IPS DF 4.7 (cell line): Measurements from ENCODE around the gene NRG2.

Source experiments
- DNase-seq: peaks from one replicate; pipeline ENCODE4 v3.0.0-alpha.2; 2013; ENCODE audit warnings: low spot score; ENCODE audit errors: extremely low read depth

Gene NRG2

DNA sequence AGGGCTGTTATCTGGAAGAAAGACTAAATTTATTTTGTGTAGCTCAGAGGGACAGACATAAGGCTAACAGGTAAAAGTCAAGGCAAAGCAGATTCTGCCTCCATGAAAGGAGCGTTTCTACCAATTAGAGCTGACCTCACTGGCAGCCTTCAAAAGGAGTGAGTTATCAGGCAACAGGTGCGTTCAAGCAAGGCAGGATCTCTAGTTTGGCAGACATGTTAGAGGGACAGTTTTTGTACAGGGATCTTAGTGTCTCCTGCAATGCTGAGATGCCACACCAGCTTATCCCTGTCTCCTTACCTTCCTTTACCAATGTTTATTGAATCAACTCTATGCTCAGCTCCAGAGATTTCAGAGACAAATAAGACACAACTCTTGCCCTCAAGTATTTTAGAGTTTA lies 73.8 kb downstream of the NRG2 start:
- no peak for DNase-seq

DNA sequence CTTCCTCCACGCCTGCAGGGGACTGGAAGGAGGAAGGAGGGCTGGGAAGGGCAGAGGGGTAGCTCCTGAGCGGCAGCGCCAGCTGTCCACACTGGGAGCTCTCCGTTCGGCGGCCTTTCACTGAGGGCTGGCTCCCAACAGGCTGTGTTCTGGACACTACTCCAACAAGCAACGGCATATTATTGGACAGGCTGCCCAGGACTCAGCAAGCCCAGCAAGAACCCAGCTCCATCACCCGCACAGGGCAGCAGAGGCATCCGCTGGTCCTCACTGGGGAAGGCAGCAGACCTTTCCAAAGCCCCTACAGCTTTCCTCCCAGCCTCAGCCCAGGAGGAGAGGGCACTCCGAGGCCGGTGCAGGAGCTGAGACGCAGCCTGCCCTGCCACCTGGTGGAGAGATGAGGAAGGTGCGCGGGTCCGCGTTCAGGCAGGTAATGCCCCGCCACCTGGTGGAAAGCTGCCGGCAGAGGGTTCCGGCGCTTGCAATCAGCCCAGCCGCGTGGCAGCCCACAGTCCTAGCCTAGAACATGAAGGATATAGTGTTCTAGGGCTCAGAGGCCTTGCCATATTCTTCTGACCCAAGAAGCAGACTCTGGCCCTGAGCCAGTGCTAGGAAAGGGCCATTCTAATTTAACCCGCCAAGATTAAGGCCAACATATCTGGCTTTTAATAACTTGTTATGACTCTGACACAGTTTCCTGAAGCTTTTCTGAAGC lies 74.4 kb downstream of the NRG2 start:
- no peak for DNase-seq

DNA sequence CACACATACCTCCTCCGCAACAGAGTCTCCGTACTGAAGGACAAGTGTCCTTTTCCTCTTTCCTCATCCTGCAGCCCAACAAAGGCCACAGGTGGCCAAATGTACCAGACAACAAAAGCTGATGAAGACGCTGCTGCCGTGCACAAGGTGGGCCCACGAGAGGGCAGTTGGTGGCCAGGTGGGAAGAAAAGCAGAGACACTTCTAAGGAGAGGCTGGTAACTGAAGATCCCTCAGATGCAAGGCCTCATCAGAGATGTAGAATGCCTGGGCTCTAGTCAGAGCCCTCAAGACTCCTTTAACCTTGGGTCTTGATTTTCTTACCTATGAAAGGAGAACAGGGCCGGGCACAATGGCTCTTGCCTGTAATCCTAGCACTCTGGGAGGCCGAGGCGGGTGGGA lies 75.7 kb downstream of the NRG2 start:
- DNase-seq = no peak

DNA sequence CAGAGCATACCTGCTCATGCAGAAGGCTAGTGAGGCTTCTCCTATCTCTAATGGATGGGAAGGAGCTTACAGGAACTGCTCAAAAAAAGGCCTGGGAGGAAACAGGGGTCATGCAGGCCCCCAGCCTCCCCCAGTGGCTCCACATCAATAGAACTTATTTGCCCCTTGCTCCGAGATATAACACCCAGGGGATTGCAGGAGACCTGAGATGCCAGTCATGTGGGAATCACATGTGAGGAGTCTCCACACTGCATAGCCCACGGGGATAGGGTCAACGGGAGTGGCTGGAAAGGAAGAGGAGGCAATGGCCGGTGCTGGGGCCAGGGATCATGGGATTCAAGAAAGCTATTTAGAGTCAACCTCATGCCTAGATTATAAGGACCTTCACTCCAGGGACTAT lies 76.2 kb downstream of the NRG2 start:
- no peak for DNase-seq

DNA sequence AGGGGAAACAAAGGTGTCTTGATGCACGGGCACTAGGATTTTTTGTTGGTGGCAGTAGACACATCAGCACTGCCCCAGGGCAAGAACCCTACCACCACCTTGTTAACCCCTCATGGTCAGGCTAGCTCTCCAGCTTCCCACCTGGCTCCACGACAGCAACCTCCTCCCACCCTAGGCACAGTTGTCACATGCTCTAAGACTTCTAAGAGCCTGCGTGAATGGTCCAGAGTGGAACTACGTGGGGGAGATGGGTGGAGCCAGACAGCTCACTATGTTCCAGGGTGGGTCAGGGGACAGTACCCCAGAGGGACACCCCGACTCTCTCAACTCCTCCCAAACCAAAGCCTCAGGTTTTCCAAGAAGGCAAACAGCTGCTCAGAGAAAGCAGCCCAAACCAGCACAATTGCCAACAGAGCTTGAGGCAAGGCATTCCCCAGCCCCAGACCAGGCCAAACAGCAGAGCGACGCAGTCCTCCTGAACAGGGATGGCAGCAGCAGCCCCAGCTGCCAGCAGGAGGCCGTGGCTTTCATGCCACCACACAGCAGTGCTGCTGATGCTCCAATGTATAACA lies 78.0 kb downstream of the NRG2 start:
- no peak for DNase-seq

DNA sequence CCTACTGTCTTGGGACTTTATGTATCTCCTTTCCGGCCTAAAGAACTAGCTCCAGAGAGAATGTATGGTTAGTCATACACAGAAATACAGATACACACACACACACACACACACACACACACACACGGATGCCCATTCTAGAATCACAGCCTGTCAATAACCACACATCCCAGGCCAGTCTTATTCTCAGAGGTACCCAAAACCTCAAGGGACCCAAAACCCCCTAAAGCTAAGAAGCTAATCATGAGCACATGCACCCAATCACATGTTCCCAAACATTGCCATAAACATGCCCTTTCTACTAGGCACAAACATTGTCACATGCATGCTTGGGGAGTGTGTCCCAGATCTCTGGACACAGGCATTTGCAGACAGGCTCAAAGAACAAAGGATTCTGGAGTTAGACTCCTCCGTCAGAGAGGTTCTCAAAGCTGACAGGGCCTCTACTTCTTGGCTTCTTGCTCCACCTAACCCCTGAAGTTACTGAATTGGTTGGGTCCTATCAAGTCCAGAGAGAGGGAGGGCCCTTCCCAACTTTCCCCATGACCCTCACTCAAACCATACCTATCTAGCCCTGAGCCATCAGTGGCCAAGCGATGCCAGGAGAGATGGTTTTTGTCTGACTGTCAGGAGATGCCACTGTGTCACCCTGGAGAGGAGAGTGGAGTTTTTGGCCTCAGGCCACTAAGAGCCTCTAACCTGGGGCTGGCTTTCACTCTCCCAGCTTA lies 78.7 kb downstream of the NRG2 start:
- DNase-seq = no peak

DNA sequence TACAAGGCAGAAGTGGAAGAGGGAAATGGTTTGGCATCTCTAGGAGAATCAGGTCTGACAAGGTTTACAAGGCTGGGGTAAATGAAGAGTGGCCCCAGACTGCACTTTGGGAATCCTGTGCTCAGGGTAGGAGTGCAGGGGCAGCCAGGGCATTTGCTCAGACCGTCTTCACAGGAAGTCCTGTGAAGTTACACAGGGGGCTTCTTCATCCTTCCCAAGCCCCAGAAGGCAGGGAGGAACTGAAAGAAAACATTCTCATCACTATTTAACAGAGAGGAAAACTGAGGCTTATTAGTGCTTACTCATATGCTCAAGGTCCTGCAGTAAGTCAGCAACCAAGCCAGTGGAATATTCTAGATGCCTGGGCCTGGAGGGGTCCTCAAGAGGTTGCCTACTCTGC lies 80.7 kb downstream of the NRG2 start:
- DNase-seq = no peak

DNA sequence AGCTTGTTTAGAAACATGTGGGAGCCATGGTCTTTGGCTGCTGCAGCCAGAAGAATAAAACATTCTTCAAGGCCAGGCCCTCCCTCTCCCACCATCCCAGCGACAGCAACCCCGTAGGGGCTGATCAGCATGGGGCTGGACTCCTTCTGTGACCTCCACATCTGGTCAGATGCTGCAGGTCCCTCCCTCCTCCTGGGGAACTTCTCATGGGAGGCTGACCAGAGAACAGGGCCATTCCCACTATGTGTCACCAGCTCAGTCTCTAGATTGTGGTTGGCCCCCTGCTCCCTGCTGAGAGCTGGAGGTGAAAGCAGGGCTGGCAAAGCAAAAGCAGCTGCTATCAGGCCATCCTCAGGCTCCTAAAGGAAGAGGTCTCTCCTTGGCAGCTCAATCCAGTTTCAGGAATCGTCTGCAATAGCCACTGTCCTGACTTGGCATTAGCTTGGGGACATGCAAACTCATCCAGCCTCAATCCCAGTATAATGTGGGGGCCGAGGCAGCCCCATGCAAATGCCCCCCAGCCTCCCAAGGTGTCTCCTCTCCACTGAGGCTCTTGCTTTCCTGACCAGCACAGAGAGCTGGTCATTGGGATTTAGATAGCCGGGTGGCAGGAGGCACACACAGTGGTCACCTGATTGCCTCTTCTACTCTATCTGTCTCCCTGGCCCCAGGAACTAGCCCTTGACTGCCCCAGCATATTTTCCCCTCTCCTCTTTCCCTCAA lies 81.5 kb downstream of the NRG2 start:
- DNase-seq = no peak

DNA sequence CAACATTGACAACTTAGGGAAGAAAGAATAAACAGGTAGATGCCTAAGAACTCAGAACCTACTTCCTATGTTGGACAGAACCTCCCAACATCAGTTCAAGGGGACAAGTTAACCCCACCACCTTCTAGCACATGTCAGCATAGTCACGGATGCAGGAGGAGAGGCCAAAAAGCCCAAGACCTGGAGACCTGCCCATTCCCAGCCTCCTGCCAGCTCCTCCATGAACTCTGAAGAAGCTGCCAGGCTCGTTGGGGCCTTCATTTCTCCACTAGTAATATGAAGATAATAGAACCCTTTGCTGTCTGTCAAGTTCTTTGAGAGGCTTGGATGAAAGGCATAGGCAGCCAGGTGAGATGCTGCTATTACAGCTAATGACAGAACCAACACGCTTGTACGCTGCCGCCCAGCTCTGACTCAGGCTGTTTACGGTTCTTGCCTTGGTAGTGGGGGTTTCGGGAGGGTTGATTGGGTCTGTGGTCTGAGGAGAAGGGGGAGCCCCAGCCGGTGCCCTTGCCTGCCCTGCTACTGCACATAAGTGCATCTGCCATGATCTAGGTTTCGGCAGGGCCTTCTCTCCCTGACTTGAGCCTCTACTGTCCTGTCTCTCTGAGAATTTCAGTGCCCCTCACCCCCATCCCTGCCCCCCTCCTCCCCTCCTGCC lies 82.2 kb downstream of the NRG2 start:
- no peak for DNase-seq

DNA sequence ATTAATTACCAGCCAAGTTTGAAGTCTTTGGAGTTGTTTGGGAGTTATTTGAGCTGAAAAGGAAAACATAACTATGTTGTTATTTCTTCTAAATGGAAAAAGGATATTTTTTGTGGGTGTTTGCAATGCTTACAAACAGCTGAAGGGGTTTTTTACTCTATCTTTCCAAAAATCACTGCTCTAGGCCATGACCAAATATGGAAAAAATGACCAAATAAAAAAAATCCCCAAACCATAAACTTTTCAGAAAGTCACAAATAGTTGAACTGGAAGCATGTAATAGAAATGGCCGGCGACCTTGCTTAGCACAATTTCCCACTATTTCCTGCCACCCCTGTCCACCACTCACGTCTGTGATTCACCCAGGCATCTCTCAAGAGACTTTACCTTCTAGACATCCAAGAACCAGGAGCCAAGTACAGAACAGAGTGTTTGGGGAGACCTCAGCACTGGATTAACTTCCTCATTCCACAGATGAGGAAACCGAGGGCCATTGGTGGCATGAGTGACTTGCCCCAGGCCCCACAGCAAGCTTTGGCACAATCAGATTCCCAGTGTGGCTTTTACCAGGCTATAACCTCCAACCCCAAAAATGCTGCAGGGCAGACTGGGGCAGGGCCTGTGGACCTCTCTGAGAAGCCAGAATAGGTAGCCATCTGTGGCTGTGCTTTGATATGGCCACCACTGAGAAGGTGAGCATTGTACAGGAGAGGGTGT lies 84.5 kb downstream of the NRG2 start:
- DNase-seq = no peak

DNA sequence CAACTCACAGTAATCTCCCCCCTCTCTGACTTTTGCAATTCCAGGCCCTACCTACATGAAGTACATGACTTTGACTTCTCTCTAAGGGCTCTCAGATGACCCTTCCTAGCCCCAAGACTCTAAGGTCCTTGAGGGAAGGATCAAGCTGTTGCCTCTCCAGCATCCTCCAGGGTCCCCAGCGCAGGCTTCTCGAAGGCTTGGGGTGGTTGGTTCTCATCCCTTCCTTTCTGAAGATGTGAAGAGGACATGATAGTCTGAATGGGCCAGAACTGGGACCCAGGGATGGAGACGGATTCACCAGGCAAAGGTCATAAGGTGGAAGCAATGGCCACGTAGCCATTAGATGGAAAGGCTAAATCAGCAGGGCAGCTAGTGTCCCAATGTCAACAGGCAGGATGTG lies 86.8 kb downstream of the NRG2 start:
- DNase-seq = no peak

DNA sequence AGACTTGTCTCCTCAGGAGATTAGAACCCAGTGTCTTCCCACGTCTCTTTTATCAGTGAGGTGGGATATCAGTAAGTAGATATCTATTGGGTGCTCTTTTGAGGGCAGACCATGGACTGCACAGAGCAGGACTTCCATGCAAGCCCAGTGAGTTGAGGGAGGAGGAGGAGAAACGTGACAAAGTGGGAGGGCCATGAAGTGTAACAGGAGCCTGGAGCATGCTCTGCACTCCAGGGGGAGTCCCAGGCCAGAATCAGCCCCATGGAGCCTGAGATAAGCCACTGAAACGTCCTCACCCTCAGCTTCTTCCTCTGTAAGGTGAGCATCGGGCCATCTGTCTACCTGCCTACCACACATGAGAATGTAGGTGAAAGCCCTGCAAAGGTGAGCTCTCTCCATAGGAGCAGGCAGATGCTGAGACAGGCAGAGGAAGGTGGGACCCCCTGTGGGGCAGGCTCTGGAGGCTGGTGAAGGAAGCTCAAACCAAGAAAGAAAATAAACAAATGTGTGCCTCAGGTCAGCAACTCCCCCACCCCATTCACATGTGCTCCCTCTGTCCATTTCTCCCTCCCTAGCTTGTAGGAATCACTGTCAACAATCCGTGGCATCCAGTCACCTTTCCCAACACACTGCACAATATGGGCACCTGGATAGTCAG lies 87.4 kb downstream of the NRG2 start:
- no peak for DNase-seq

DNA sequence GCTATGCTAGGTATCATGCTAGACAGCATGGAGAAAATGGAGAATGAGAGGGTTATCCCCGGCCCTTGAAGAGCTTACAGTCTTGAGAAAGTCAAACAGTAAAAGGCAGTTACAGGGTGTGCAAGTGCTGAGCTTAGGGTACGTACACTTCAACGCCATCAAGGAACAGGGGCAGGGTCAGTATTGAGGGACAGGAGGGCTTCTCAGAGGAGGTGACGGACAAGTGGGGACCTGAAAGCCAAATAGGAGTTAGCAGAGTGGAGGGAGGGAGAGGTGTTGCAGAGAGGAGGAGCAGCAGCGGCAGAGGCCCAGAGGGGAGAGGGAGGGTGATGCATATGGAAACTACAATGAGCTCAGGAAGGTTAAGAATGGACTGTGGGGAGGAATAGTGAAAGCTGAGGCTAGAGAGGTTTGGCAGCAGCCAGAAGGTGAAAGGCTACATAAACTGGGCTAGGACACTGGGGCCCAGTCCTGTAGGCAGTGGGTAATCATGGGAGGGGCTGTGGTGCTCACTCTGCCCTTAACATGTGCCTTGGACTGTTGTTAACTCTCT lies 88.0 kb downstream of the NRG2 start:
- no peak for DNase-seq

DNA sequence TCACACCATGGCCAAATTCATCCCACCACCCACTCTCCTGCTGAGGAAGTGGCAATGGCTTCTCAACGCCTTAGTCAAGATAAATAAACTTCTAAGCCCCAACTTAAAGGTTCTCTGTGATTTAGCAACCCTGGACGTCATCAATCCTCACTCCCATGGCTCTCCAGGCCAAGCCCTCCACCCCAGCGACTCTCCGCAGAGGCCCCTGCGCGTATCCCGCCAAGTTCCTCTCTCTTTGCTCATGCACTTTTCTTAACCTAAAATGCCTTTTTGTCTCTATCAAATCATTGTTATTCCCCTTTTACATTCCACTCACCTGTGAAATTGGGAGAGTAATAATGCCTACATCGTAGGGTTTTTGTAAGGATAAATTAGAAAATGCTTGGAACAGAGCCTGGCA lies 88.6 kb downstream of the NRG2 start:
- DNase-seq = no peak

DNA sequence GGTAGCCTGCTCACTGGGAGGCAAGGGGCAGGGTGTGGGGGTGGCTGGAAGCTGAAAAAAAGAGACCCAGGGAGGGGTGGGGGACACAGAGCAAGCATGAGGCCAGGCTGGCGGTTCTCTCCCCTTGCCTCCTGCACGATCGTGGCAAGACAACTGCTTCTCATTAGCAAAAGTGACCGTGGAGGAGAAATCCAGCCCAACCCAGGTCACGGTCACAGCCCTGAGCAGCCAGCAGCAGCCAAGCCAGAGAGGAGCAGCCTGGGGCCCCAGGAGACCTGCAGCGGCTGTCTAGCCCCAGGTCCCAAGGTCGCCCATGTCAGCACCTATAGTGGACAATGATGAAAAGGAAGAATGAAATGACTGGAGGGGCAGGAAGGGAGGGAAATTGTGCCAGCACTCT lies 89.1 kb downstream of the NRG2 start:
- no peak for DNase-seq

DNA sequence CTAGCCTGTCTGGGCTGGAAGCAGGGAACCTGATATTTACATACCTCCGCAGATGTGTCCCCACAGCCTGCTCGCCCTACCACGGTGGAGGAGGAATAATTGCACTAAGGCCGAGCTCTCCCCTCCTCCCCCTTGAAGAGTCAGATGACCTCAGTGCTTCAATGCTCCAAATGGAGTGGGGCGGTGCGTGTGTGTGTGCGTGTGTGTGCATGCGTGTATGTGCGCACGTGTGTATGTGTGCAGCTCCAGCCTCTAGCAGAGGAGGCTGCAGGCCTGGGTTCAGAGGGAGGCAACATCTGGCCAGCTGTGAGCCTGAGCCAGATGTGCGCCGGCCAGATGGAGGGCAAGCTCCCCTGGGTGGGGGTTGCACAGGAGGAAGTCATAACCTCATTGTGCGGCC lies 90.5 kb downstream of the NRG2 start:
- no peak for DNase-seq

DNA sequence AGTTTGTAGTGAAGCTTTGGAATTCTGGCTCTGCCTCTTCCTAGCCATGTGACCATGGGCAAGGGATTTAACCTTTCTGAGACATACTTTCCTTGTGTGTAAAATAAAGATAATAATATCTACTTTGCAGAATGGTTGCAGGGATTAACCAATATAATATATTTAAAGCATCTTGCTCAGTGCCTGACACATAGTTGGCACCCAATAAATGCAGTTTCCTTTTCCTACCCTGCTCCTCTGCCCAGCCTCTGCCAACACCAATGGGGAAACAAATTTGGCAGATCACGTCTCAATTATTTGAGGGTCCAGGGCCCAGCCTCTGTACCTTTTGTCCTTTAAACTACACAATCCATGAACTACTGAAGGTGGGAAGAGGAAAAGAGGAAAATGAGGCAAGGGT lies 91.1 kb downstream of the NRG2 start:
- DNase-seq = no peak

DNA sequence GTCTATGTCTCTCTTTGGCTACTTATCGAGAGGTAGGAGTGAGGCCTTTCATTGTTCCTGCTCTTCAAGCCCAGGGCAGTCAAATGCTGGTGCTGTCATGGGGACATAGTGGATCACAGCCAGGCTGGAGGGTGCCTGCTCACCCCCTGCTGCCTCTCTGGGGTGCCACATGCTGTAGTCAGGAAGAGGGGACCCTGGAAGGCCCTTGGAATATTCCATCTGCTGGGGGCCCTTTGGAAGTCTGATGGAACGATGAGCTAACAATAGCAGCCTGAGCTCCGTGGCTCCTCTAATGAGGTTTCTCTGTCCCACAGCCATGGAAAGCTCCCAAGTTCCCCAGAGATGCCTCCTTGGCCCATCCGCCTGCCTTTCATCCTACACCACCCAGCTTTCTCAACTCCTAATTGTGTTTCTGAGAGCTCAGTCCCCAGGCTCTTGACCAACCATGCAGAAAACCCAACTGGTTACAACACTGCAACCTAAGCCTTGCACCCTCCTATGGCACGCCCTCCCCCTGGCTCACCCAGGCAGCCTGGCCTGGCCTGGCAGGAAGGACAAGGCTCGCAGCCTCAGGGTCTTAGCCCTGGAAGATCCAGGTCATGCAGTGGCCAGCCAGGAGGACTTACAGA lies 91.7 kb downstream of the NRG2 start:
- DNase-seq = no peak

DNA sequence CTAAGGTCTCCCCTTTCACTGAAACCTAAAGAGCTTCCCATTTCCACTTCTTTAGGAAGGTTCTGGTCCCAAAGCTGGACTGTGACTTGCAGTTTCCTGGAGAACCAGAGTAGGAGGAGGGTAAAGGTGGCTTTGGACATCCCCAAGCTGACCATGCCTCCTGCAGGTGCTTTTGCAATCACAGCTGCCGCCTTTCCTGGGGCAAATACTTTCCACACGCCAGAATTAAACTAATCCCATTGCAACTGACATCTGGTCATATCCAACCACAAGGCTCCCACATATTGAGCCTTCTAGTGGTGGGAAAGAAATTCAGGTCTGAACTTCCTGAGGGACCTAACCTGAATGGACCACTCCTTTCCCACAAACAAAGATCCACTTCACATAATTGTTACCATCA lies 92.7 kb downstream of the NRG2 start:
- DNase-seq = no peak

DNA sequence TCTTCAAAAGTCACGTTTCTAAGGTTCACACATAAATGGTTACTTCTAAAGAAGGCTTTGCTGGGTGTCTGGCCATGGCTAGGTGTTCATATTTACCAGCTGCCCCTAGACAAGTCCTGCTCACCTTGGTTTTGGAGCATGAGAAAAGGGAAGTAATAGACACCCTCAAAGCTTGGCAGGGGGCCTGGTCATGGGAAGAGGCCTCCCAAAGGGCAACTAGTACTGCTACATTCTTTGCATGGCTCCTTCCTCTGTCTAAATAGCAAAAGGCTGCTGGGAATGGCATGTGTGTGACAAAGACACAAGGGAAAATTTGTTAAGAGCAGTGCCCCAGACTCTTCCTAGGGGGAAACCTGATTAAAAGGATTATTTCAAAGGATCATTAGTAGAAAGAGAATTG lies 93.4 kb downstream of the NRG2 start:
- no peak for DNase-seq
